Uterus (tissue), 2 donors: ENCODE measurements around the gene SPAG5.

Source experiments
- CTCF ChIP-seq, 4 experiments: fragments of 200-600 bp in 2 of 4; fragments of 450-650 bp in 2 of 4; sonication (generic) in 2 of 4; IDR thresholded peaks; one replicate each; pipeline ENCODE4 v1.5.1; 2016 to 2019; ENCODE audit warnings: antibody characterized with exemption in 4 of 4, mild to moderate bottlenecking in 2 of 4, moderate library complexity in 1 of 4
- POLR2A ChIP-seq, 2 donors: fragments of 450-650 bp; IDR thresholded peaks; one replicate each; pipeline ENCODE4 v1.6.1; 2016; ENCODE audit warnings: antibody characterized with exemption in 2 of 2, mild to moderate bottlenecking in 1 of 2, moderate library complexity in 1 of 2

DNA sequence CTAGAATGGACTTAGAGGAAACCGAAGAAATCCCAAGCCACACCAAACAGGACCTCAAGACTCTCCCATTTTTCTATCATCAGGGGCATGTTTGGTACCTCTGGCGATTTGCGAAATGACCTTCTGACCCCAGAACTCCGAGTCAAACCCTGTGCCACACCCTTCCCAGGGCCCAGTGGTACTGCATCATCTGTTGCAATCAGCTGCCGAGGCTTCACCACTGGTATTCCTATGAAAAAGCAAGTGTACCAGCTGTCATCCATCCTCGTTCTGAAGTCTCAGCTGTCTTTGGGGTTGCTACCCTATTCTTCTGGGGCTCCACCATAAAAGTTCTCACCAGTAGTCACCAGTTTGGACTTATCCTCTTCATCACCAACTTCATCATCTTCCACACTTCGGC is 17.5 kb upstream of the SPAG5 start:
- TF ChIP-seq POLR2A (IDR thresholded peaks at IDR 0.05) (no peak), CTCF (IDR thresholded peaks at IDR 0.05) (no peak)
